Activated CD8-positive, alpha-beta memory T cell treated with anti-CD3 and anti-CD28 coated beads, Interleukin-2, amount 10 ng/mL, durations not matched to agents 7 days and 5 days (primary cell): ENCODE data around the gene SDK1. TPM values are rescaled to one million over a fixed set of nuclear protein-coding genes. Genes with fewer than 3 reads are reported as not detected.
"Not testable (repeated sequence)": the region's sequence is repeated elsewhere in the genome, so short reads cannot be mapped to it uniquely, and the experiment has no call there.

Experiments used
- ATAC-seq: fragments of 150-1000 bp; cut with Tn5 transposase; one replicate; pipeline ENCODE4 v1.10.0; 2021; ENCODE audit warnings: moderate library complexity
- CTCF ChIA-PET: fragments of 350-600 bp; sonication (Branson Sonifier 250); formaldehyde crosslinking; loops from one replicate; lab custom pipeline; 2021; ENCODE audit warnings: antibody characterized with exemption; lab: Charles Lee
- DNase-seq: peaks from one replicate; pipeline ENCODE4 v3.0.0-alpha.2; 2020
- H3K27ac Mint-ChIP-seq: one replicate; pipeline ENCODE4 v1.8.0; 2021; ENCODE audit warnings: mild to moderate bottlenecking, mixed read lengths
- H3K27me3 Mint-ChIP-seq: one replicate; pipeline ENCODE4 v1.8.0; 2021; ENCODE audit warnings: mixed read lengths
- H3K36me3 Mint-ChIP-seq: one replicate; pipeline ENCODE4 v1.8.0; 2021; ENCODE audit warnings: mild to moderate bottlenecking, mixed read lengths
- H3K4me1 Mint-ChIP-seq: one replicate; pipeline ENCODE4 v1.8.0; 2021; ENCODE audit warnings: mixed read lengths
- H3K4me3 Mint-ChIP-seq: one replicate; pipeline ENCODE4 v1.8.0; 2021; ENCODE audit warnings: mild to moderate bottlenecking, moderate library complexity, mixed read lengths
- H3K9me3 Mint-ChIP-seq: one replicate; pipeline ENCODE4 v1.8.0; 2022; ENCODE audit warnings: low read depth, mixed read lengths
- total RNA-seq, 2 experiments: library from RNA; stranded (reverse); gene quantifications; one replicate each; pipeline ENCODE4 v1.2.3, GENCODE V29; 2021

The SDK1 gene
- total RNA-seq, 2 experiments from 2014 or later: 0.05 to 0.06 TPM

- H3K27me3 Mint-ChIP-seq: no peaks in the 10 kb centered on the region
- H3K4me3 Mint-ChIP-seq: no peak overlapping the region
- no peaks in the 10 kb centered on the region for H3K36me3 Mint-ChIP-seq
- peaks cover 24% of the 10 kb centered on the region for H3K9me3 Mint-ChIP-seq
- ATAC-seq (no peak), DNase-seq (no peak)
- CTCF ChIA-PET: no interaction called here
- H3K27ac Mint-ChIP-seq: no peak overlapping the region
- H3K4me1 Mint-ChIP-seq: no peaks in the 10 kb centered on the region
Measured at GRCh38 chr7:4249241-4249640, 948.2 kb downstream of the SDK1 start.

- H3K36me3 Mint-ChIP-seq: no peaks in the 10 kb centered on the region
- no peaks in the 10 kb centered on the region for H3K27me3 Mint-ChIP-seq
- H3K4me1 Mint-ChIP-seq: no peaks in the 10 kb centered on the region
- no peak for ATAC-seq
- H3K27ac Mint-ChIP-seq: no peak overlapping the region
- H3K4me3 Mint-ChIP-seq: no peak overlapping the region
- peaks cover 14% of the 10 kb centered on the region for H3K9me3 Mint-ChIP-seq
- no peak for DNase-seq
- CTCF ChIA-PET: no interaction called here
Measured at GRCh38 chr7:4255336-4255735, 954.3 kb downstream of the SDK1 start.

- H3K36me3 Mint-ChIP-seq: no peaks in the 10 kb centered on the region
- peaks cover 9% of the 10 kb centered on the region for H3K9me3 Mint-ChIP-seq
- CTCF ChIA-PET: no interaction called here
- DNase-seq: no peak
- H3K27ac Mint-ChIP-seq: no peak overlapping the region
- no peak overlapping the region for H3K4me3 Mint-ChIP-seq
- ATAC-seq: no peak
- no peaks in the 10 kb centered on the region for H3K27me3 Mint-ChIP-seq
- H3K4me1 Mint-ChIP-seq: no peaks in the 10 kb centered on the region
Measured at GRCh38 chr7:4256286-4256685, 955.2 kb downstream of the SDK1 start.

GRCh38 chr7:4257146-4258111 lies 956.4 kb downstream of the SDK1 start:
- H3K4me1 Mint-ChIP-seq: no peaks in the 10 kb centered on the region
- H3K9me3 Mint-ChIP-seq: peaks cover 3% of the 10 kb centered on the region
- H3K4me3 Mint-ChIP-seq: no peak overlapping the region
- no peak overlapping the region for H3K27ac Mint-ChIP-seq
- ATAC-seq (no peak), DNase-seq (no peak)
- H3K27me3 Mint-ChIP-seq: no peaks in the 10 kb centered on the region
- CTCF ChIA-PET: no interaction called here
- H3K36me3 Mint-ChIP-seq: no peaks in the 10 kb centered on the region

- ATAC-seq, CTCF ChIA-PET, DNase-seq, H3K27ac Mint-ChIP-seq, H3K36me3 Mint-ChIP-seq, H3K27me3 Mint-ChIP-seq, H3K9me3 Mint-ChIP-seq, H3K4me3 Mint-ChIP-seq, H3K4me1 Mint-ChIP-seq: not testable (repeated sequence)
Measured at GRCh38 chr7:4260116-4260515, 959.1 kb downstream of the SDK1 start.

- no peak overlapping the region for H3K27ac Mint-ChIP-seq
- no peaks in the 10 kb centered on the region for H3K36me3 Mint-ChIP-seq
- H3K9me3 Mint-ChIP-seq: no peaks in the 10 kb centered on the region
- no peak for ATAC-seq
- H3K4me1 Mint-ChIP-seq: no peaks in the 10 kb centered on the region
- DNase-seq: no peak
- H3K27me3 Mint-ChIP-seq: no peaks in the 10 kb centered on the region
- CTCF ChIA-PET: no interaction called here
- no peak overlapping the region for H3K4me3 Mint-ChIP-seq
Measured at GRCh38 chr7:4260867-4261600, 960.0 kb downstream of the SDK1 start.

- CTCF ChIA-PET: no interaction called here
Measured at GRCh38 chr7:4261601-4261960, 960.5 kb downstream of the SDK1 start.

GRCh38 chr7:4264206-4264605 lies 963.2 kb downstream of the SDK1 start:
- H3K9me3 Mint-ChIP-seq, H3K4me3 Mint-ChIP-seq, ATAC-seq, CTCF ChIA-PET, H3K4me1 Mint-ChIP-seq, H3K27ac Mint-ChIP-seq, H3K27me3 Mint-ChIP-seq, H3K36me3 Mint-ChIP-seq, DNase-seq: not testable (repeated sequence)

More at GRCh38 chr7:4261601-4261960, 960.5 kb downstream of the SDK1 start:
- H3K27me3 Mint-ChIP-seq: no peaks in the 10 kb centered on the region
- DNase-seq (no peak), ATAC-seq (no peak)
- H3K4me1 Mint-ChIP-seq: no peaks in the 10 kb centered on the region
- H3K27ac Mint-ChIP-seq: no peak overlapping the region
- no peak overlapping the region for H3K4me3 Mint-ChIP-seq
- H3K9me3 Mint-ChIP-seq: no peaks in the 10 kb centered on the region
- H3K36me3 Mint-ChIP-seq: no peaks in the 10 kb centered on the region

GRCh38 chr7:4265066-4265465 lies 964.0 kb downstream of the SDK1 start:
- no peaks in the 10 kb centered on the region for H3K36me3 Mint-ChIP-seq
- H3K4me1 Mint-ChIP-seq: no peaks in the 10 kb centered on the region
- ATAC-seq (no peak), DNase-seq (peak; percentile 8)
- H3K9me3 Mint-ChIP-seq: no peaks in the 10 kb centered on the region
- H3K4me3 Mint-ChIP-seq: no peak overlapping the region
- CTCF ChIA-PET: no interaction called here
- H3K27me3 Mint-ChIP-seq: no peaks in the 10 kb centered on the region
- H3K27ac Mint-ChIP-seq: no peak overlapping the region

GRCh38 chr7:4265676-4266075 lies 964.6 kb downstream of the SDK1 start:
- ATAC-seq (no peak), DNase-seq (peak; percentile 25)
- no peak overlapping the region for H3K27ac Mint-ChIP-seq
- no peak overlapping the region for H3K4me3 Mint-ChIP-seq
- no peaks in the 10 kb centered on the region for H3K36me3 Mint-ChIP-seq
- H3K27me3 Mint-ChIP-seq: no peaks in the 10 kb centered on the region
- H3K4me1 Mint-ChIP-seq: no peaks in the 10 kb centered on the region
- no peaks in the 10 kb centered on the region for H3K9me3 Mint-ChIP-seq
- CTCF ChIA-PET: no interaction called here

- Mint-ChIP-seq H3K4me1 (no peaks in the 10 kb centered on the region), H3K4me3 (no peak overlapping the region), H3K27me3 (no peaks in the 10 kb centered on the region), H3K27ac (no peak overlapping the region), H3K36me3 (no peaks in the 10 kb centered on the region), H3K9me3 (no peaks in the 10 kb centered on the region)
- ATAC-seq (no peak), DNase-seq (no peak)
- CTCF ChIA-PET: no interaction called here
Measured at GRCh38 chr7:4266270-4267040, 965.4 kb downstream of the SDK1 start.

GRCh38 chr7:4267341-4268039 lies 966.4 kb downstream of the SDK1 start:
- DNase-seq (no peak), ATAC-seq (no peak)
- H3K4me1 Mint-ChIP-seq: no peaks in the 10 kb centered on the region
- no peak overlapping the region for H3K27ac Mint-ChIP-seq
- no peaks in the 10 kb centered on the region for H3K9me3 Mint-ChIP-seq
- no peaks in the 10 kb centered on the region for H3K27me3 Mint-ChIP-seq
- CTCF ChIA-PET: no interaction called here
- no peak overlapping the region for H3K4me3 Mint-ChIP-seq
- no peaks in the 10 kb centered on the region for H3K36me3 Mint-ChIP-seq
